ENCODE results near the gene TECPR1. TPM values are rescaled to one million over a fixed set of nuclear protein-coding genes. Genes with fewer than 3 reads are reported as not detected.

The TECPR1 gene
- total RNA-seq, 1 donor from 2014 or later = 174 TPM

DNA sequence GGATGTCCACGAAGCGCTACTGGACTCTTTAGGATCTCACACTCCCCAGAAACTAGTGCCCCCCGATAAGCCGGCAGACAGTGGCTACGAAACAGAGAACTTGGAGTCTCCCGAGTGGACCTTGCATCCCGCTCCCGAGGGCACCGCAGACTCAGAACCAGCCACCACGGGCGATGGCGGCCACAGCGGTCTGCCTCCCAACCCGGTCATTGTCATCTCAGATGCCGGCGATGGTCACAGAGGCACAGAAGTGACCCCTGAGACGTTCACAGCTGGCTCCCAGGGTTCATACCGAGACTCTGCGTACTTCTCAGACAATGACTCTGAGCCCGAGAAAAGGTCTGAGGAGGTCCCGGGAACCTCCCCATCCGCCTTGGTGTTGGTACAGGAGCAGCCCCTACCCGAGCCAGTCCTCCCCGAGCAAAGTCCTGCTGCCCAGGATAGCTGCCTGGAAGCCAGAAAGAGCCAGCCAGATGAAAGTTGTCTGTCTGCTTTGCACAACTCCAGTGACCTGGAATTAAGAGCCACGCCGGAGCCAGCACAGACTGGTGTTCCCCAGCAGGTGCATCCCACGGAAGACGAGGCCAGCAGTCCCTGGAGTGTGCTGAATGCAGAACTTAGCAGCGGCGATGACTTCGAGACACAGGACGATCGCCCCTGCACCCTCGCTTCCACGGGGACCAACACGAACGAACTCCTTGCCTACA, 58.4 kb downstream of the TECPR1 start:
- no peaks in the 10 kb centered on the region for H3K27me3 Mint-ChIP-seq (ENCODE audit: unreplicated experiment)
- TF ChIP-seq, protein P1, sequence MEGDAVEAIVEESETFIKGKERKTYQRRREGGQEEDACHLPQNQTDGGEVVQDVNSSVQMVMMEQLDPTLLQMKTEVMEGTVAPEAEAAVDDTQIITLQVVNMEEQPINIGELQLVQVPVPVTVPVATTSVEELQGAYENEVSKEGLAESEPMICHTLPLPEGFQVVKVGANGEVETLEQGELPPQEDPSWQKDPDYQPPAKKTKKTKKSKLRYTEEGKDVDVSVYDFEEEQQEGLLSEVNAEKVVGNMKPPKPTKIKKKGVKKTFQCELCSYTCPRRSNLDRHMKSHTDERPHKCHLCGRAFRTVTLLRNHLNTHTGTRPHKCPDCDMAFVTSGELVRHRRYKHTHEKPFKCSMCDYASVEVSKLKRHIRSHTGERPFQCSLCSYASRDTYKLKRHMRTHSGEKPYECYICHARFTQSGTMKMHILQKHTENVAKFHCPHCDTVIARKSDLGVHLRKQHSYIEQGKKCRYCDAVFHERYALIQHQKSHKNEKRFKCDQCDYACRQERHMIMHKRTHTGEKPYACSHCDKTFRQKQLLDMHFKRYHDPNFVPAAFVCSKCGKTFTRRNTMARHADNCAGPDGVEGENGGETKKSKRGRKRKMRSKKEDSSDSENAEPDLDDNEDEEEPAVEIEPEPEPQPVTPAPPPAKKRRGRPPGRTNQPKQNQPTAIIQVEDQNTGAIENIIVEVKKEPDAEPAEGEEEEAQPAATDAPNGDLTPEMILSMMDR (IDR thresholded peaks at IDR 0.05; ENCODE audit: partially characterized antibody, unreplicated experiment) = no peak
- no peak for DNase-seq
- H3K4me1 Mint-ChIP-seq (ENCODE audit: low read depth, unreplicated experiment) = no peaks in the 10 kb centered on the region
- H3K36me3 Mint-ChIP-seq (ENCODE audit: unreplicated experiment) = no peaks in the 10 kb centered on the region
- H3K4me3 Mint-ChIP-seq (ENCODE audit: unreplicated experiment) = no peak overlapping the region
- no peak overlapping the region for H3K27ac Mint-ChIP-seq (ENCODE audit: unreplicated experiment)
- H3K9me3 Mint-ChIP-seq (ENCODE audit: unreplicated experiment) = no peaks in the 10 kb centered on the region

DNA sequence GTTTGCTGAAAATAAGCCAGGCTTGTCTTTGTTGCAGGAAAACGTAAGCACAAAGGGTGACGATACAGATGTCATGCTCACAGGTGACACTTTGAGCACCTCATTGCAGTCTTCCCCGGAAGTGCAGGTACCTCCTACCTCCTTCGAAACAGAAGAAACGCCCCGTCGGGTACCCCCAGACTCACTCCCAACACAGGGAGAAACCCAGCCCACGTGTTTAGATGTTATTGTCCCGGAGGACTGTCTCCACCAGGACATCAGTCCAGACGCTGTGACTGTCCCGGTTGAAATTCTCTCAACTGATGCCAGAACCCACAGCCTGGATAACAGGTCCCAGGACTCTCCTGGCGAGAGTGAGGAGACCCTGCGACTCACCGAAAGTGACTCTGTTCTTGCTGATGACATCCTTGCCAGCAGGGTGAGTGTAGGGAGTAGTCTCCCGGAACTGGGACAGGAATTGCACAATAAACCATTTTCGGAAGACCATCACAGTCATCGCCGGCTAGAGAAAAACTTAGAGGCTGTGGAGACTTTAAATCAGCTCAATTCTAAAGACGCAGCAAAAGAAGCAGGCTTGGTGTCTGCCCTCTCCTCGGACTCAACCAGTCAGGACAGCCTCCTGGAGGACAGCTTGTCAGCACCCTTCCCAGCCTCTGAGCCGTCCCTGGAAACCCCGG, 59.1 kb downstream of the TECPR1 start:
- H3K27me3 Mint-ChIP-seq (ENCODE audit: unreplicated experiment) = no peaks in the 10 kb centered on the region
- no peaks in the 10 kb centered on the region for H3K4me1 Mint-ChIP-seq (ENCODE audit: low read depth, unreplicated experiment)
- H3K36me3 Mint-ChIP-seq (ENCODE audit: unreplicated experiment) = no peaks in the 10 kb centered on the region
- no peaks in the 10 kb centered on the region for H3K9me3 Mint-ChIP-seq (ENCODE audit: unreplicated experiment)
- DNase-seq = no peak
- H3K4me3 Mint-ChIP-seq (ENCODE audit: unreplicated experiment) = no peak overlapping the region
- TF ChIP-seq, protein P1 (IDR thresholded peaks at IDR 0.05; ENCODE audit: partially characterized antibody, unreplicated experiment) = no peak
- H3K27ac Mint-ChIP-seq (ENCODE audit: unreplicated experiment) = no peak overlapping the region

DNA sequence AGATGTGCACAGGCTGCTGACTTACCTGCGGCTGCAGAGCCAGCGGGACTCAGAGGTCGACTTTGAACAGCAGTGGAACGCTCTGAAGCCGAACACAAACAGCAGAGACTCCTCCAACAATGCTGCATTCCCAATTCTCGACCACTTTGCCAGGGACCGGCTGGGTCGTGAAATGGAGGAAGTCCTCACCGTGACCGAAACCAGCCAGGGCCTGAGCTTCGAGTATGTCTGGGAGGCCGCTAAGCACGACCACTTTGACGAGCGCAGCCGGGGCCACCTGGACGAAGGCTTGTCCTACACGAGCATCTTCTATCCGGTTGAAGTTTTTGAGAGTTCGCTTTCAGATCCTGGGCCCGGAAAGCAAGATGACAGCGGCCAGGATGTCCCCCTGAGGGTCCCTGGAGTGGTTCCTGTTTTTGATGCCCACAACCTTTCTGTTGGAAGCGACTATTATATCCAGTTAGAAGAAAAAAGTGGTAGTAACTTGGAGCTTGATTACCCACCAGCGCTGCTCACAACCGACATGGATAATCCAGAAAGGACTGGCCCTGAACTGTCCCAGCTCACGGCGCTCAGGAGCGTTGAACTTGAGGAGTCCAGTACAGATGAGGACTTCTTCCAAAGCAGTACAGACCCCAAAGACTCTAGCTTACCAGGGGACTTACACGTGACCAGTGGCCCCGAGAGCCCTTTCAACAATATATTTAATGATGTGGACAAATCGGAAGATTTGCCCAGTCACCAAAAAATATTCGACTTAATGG, 60.2 kb downstream of the TECPR1 start:
- H3K36me3 Mint-ChIP-seq (ENCODE audit: unreplicated experiment) = no peaks in the 10 kb centered on the region
- TF ChIP-seq, protein P1 (IDR thresholded peaks at IDR 0.05; ENCODE audit: partially characterized antibody, unreplicated experiment) = no peak
- H3K4me3 Mint-ChIP-seq (ENCODE audit: unreplicated experiment) = no peak overlapping the region
- H3K27me3 Mint-ChIP-seq (ENCODE audit: unreplicated experiment) = no peaks in the 10 kb centered on the region
- H3K9me3 Mint-ChIP-seq (ENCODE audit: unreplicated experiment) = no peaks in the 10 kb centered on the region
- DNase-seq = no peak
- H3K27ac Mint-ChIP-seq (ENCODE audit: unreplicated experiment) = no peak overlapping the region
- H3K4me1 Mint-ChIP-seq (ENCODE audit: low read depth, unreplicated experiment) = no peaks in the 10 kb centered on the region

DNA sequence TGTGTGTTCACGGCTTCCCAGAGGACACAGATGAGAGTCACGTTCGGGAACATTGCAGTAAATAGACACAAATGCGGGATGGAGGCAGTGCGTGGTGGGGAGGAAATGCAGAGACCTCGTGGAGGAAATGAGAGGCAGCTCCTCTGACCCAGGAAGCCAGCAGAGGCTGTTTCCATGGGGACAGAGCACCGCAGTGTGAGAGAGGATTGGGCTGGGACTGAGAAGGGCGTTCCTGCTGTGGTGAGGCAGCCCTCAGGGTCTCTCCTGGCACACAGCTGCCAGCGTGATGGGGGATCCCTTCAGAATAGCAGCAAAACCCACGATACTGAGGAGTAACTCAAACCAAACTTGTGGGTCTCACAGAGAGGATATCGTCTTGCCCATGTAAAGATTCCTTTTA, 62.5 kb downstream of the TECPR1 start:
- H3K9me3 Mint-ChIP-seq (ENCODE audit: unreplicated experiment) = no peaks in the 10 kb centered on the region
- no peak overlapping the region for H3K27ac Mint-ChIP-seq (ENCODE audit: unreplicated experiment)
- no peaks in the 10 kb centered on the region for H3K36me3 Mint-ChIP-seq (ENCODE audit: unreplicated experiment)
- peaks cover 1% of the 10 kb centered on the region for H3K27me3 Mint-ChIP-seq (ENCODE audit: unreplicated experiment)
- H3K4me3 Mint-ChIP-seq (ENCODE audit: unreplicated experiment) = no peak overlapping the region
- no peak for DNase-seq
- H3K4me1 Mint-ChIP-seq (ENCODE audit: low read depth, unreplicated experiment) = no peaks in the 10 kb centered on the region
- TF ChIP-seq, protein P1 (IDR thresholded peaks at IDR 0.05; ENCODE audit: partially characterized antibody, unreplicated experiment) = no peak

Measured in glutamatergic neuron (in vitro differentiated cells).